Measurements from ENCODE around the gene CDRT4. TPM values are rescaled to one million over a fixed set of nuclear protein-coding genes. Genes with fewer than 3 reads are reported as not detected.
"Not testable (repeated sequence)": the region's sequence is repeated elsewhere in the genome, so short reads cannot be mapped to it uniquely, and the experiment has no call there.

The CDRT4 gene
- total and polyA plus RNA-seq, 5 experiments from 2014 or later, result 0.84 to 10.6 (median 1.8) TPM

DNA sequence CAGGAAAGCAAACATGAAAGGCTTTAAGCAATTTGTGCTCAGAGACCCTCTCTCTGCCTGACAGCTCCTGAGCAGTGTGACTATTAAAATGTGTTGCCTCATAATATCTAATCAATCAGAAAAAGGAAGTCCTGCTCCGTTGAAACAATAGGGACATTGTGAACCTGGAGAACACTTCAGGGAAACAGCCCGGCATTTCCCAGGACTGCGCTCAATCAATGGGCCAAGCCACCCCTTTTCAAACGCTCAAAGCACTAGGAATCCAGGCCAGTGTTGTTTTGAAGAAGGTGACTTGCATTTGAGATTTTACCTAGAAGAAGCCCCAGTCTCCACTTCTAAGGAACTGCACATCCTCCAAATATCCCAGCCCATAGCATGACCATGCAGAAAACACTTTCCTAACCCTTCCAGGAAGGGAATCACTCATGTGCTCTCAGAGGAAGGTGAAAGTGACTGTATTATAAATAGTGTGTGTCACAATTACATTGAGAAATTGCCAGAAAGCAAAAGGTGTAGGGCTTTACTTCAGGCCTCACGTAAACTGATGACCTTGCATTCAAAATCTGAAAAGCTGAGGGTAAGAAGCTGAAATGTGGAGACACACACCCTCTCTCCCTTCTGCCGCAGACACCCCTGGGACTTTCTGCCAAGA lies 19.4 kb downstream of the CDRT4 start:
- no peak overlapping the region for H3K27ac Mint-ChIP-seq
- H3K36me3 Mint-ChIP-seq, result peaks cover 0 to 5% (median 0%) of the 10 kb centered on the region in 3 donors
- no peaks in the 10 kb centered on the region for H3K27me3 Mint-ChIP-seq
- POLR2A ChIA-PET, result no interaction called here
- H3K9me3 Mint-ChIP-seq, result no peaks in the 10 kb centered on the region
- no peak for DNase-seq
- ATAC-seq, result no peak
- H3K4me1 Mint-ChIP-seq, result peaks cover 8 to 25% (median 14%) of the 10 kb centered on the region in 4 donors
- H3K4me3 Mint-ChIP-seq, result no peak overlapping the region

DNA sequence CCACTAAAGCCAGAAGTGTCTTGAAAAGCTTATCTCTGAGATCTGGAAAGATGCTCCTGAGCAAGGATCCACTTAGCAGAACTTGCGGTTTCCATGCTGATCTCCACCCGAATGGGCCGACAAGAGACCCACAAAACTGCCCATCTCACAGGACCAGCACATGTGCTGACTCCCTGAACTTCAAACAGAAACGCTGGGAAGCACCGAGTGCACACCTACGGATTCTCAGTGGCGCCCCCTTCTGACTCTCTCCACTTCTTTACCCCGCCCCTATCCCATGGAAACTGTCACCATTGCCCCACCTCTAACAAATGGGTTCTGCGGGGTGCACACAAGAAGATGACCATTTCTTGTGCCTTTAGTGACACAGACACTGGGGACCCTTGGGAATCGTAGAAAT lies 21.4 kb downstream of the CDRT4 start:
- POLR2A ChIA-PET, result no interaction called here
- H3K27me3 Mint-ChIP-seq, result no peaks in the 10 kb centered on the region
- no peak for DNase-seq

DNA sequence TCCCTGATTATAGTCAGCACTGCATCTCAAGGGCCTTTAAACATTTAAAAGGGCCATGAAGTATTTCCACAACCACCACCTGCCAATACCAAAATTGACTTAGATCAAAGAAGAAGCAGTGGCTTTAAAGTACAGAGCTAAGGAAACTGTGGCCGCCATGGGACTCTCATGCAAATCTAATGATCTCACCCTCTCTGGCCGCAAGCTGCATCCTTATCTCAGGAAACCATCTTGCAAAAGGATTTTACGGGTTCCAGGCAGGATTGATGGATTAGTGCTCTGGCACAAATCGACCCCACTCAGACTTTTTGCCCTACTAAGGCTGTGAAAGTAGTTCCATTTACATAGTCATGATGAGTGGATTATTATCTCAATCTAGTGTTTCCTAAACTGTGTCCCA lies 22.6 kb downstream of the CDRT4 start:
- Mint-ChIP-seq H3K9me3 (peaks cover 0 to 4% (median 0%) of the 10 kb centered on the region in 9 donors), H3K36me3 (peaks cover 10 to 26% (median 12%) of the 10 kb centered on the region in 3 donors), H3K4me1 (peaks cover 8 to 25% (median 15%) of the 10 kb centered on the region in 4 donors), H3K27me3 (no peaks in the 10 kb centered on the region), H3K27ac (no peak overlapping the region), H3K4me3 (no peak overlapping the region)
- POLR2A ChIA-PET, result no interaction called here
- DNase-seq (peak in 3 of 10 donors; percentile 2 to 21 (median 17)), ATAC-seq (peak in 1 of 2 donors; percentile 47)

More for the DNA sequence above, 21.4 kb downstream of the CDRT4 start:
- Mint-ChIP-seq H3K4me1 (peaks cover 8 to 25% (median 15%) of the 10 kb centered on the region in 4 donors), H3K36me3 (peaks cover 3 to 17% (median 4%) of the 10 kb centered on the region in 3 donors), H3K4me3 (no peak overlapping the region), H3K27ac (peak overlapping the region in 2 of 10 donors; percentile 25 to 65), H3K9me3 (no peaks in the 10 kb centered on the region)
- no peak for ATAC-seq

- peaks cover 0 to 8% (median under 1%) of the 10 kb centered on the region in 9 donors for H3K9me3 Mint-ChIP-seq
- DNase-seq (no peak), ATAC-seq (no peak)
- peaks cover 21 to 40% (median 23%) of the 10 kb centered on the region in 3 donors for H3K36me3 Mint-ChIP-seq
- POLR2A ChIA-PET, result no interaction called here
- peaks cover 8 to 25% (median 16%) of the 10 kb centered on the region in 4 donors for H3K4me1 Mint-ChIP-seq
- no peak overlapping the region for H3K4me3 Mint-ChIP-seq
- H3K27me3 Mint-ChIP-seq, result no peaks in the 10 kb centered on the region
- H3K27ac Mint-ChIP-seq, result no peak overlapping the region
Measured at GRCh38 chr17:15442311-15443180, 24.9 kb downstream of the CDRT4 start.

DNA sequence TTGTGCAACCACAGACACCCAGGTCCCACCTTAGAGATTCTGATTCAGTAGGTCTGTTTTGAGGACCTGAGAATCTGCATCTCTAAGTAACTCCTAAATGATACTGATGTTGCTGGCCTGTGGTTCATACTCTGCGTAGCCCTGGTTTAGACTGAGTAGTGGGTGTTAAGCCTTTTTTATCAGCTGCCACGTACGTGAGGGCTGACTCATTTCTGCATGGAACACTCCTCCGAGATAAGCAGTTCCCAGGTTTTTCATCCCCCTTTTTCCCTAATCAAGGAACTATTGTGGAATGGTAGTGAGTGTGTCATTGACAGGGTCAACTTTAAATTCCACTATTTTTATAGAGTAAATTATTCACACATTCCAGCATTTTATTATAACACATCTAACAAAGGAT lies 26.1 kb downstream of the CDRT4 start:
- Mint-ChIP-seq H3K27ac (no peak overlapping the region), H3K27me3 (no peaks in the 10 kb centered on the region), H3K36me3 (peaks cover 21 to 53% (median 23%) of the 10 kb centered on the region in 3 donors), H3K9me3 (peaks cover 0 to 18% (median 8%) of the 10 kb centered on the region in 9 donors), H3K4me3 (no peak overlapping the region), H3K4me1 (peaks cover 10 to 33% (median 27%) of the 10 kb centered on the region in 4 donors)
- DNase-seq, result no peak
- ATAC-seq, result no peak
- POLR2A ChIA-PET, result no interaction called here

DNA sequence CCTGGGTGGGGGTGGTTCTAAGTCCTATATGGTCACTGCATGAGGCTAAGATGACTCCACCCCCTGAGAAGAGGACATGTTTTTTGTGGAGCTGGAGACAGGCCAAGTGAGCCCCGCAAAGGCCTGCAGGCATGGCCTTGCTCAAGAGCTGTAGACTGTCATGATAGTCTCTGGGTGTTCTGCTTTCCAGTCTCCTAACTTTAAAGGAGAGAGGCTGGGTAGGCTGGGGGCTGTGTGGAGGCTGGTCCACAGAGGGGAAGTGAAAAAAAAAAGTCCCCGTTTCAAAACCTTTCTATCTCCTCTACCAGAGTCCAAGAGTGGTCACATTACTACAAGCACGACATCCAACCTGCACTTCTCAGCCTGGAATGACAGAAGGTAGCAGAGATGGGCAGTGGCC lies 27.1 kb downstream of the CDRT4 start:
- POLR2A ChIA-PET, result no interaction called here
- Mint-ChIP-seq H3K4me1 (peaks cover 9 to 27% (median 25%) of the 10 kb centered on the region in 4 donors), H3K27ac (no peak overlapping the region), H3K4me3 (no peak overlapping the region), H3K36me3 (peaks cover 25 to 59% (median 26%) of the 10 kb centered on the region in 3 donors), H3K27me3 (no peaks in the 10 kb centered on the region), H3K9me3 (peaks cover 0 to 18% (median 8%) of the 10 kb centered on the region in 9 donors)
- DNase-seq (no peak), ATAC-seq (no peak)

DNA sequence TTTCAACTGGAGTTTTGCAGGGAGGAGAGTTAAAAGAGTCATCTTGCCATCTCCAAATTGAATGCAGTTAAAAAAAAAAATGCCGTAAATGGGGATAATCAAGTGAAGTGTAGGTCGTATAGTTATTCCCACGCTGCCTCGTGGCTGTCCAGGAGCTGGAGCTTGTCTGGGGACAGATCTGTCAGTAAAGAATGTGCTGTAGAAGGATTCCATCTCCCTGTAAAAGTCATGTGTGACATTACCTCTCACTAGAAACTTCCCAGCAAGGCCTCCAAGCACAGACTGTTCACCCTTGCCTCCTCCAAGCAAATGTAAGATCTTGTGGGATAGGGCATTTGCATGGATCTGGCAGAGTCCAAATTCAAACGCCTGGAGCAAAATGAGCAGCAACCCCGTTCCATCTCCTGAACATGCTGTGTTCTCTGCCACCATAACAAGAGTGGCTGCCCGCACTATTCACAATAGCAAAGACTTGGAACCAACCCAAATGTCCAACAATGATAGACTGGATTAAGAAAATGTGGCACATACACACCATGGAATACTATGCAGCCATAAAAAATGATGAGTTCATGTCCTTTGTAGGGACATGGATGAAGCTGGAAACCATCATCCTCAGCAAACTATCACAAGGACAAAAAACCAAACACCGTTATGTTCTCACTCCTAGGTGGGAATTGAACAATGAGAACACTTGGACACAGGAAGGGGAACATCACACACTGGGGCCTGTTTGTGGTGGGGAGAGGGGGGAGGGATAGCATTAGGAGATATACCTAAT lies 28.0 kb downstream of the CDRT4 start:
- peak overlapping the region in 2 of 10 donors; percentile 46 to 68 for H3K27ac Mint-ChIP-seq
- H3K27me3 Mint-ChIP-seq, DNase-seq, ATAC-seq, POLR2A ChIA-PET: not testable (repeated sequence)
- H3K36me3 Mint-ChIP-seq, result peaks cover 25 to 67% (median 26%) of the 10 kb centered on the region in 3 donors
- peaks cover 0 to 18% (median 8%) of the 10 kb centered on the region in 9 donors for H3K9me3 Mint-ChIP-seq
- H3K4me3 Mint-ChIP-seq, result peak overlapping the region in 1 of 10 donors; percentile 34
- peaks cover 7 to 18% (median 15%) of the 10 kb centered on the region in 4 donors for H3K4me1 Mint-ChIP-seq

- ATAC-seq (no peak), DNase-seq (no peak)
- POLR2A ChIA-PET, result no interaction called here
- H3K9me3 Mint-ChIP-seq, result peaks cover 0 to 18% (median 8%) of the 10 kb centered on the region in 9 donors
- no peak overlapping the region for H3K4me3 Mint-ChIP-seq
- peaks cover 6 to 18% (median 13%) of the 10 kb centered on the region in 4 donors for H3K4me1 Mint-ChIP-seq
- H3K27ac Mint-ChIP-seq, result peak overlapping the region in 2 of 10 donors; percentile 22 to 46
- H3K27me3 Mint-ChIP-seq, result no peaks in the 10 kb centered on the region
- H3K36me3 Mint-ChIP-seq, result peaks cover 25 to 72% (median 27%) of the 10 kb centered on the region in 3 donors
Measured at GRCh38 chr17:15438491-15439105, 28.8 kb downstream of the CDRT4 start.

GRCh38 chr17:15437303-15437635 lies 30.2 kb downstream of the CDRT4 start:
- no peak for ATAC-seq
- H3K4me3 Mint-ChIP-seq, result peak overlapping the region in 7 of 10 donors; percentile 35 to 66 (median 50)
- peaks cover 6 to 16% (median 13%) of the 10 kb centered on the region in 4 donors for H3K4me1 Mint-ChIP-seq
- H3K9me3 Mint-ChIP-seq, result peaks cover 0 to 18% (median 8%) of the 10 kb centered on the region in 9 donors
- no peaks in the 10 kb centered on the region for H3K27me3 Mint-ChIP-seq
- no peak for DNase-seq
- POLR2A ChIA-PET, result no interaction called here
- H3K27ac Mint-ChIP-seq, result peak overlapping the region in 9 of 10 donors; percentile 36 to 88 (median 72)
- H3K36me3 Mint-ChIP-seq, result peaks cover 25 to 68% (median 25%) of the 10 kb centered on the region in 3 donors

GRCh38 chr17:15436473-15437302 lies 30.7 kb downstream of the CDRT4 start:
- H3K27me3 Mint-ChIP-seq, result no peaks in the 10 kb centered on the region
- H3K4me3 Mint-ChIP-seq, result peak overlapping the region in 8 of 10 donors; percentile 35 to 66 (median 44)
- DNase-seq, result peak in 5 of 10 donors; percentile 7 to 48 (median 9)
- H3K27ac Mint-ChIP-seq, result peak overlapping the region in 9 of 10 donors; percentile 36 to 88 (median 72)
- peaks cover 0 to 18% (median 8%) of the 10 kb centered on the region in 9 donors for H3K9me3 Mint-ChIP-seq
- peak in 1 of 2 donors; percentile 45 for ATAC-seq
- H3K4me1 Mint-ChIP-seq, result peaks cover 6 to 16% (median 13%) of the 10 kb centered on the region in 4 donors
- POLR2A ChIA-PET, result no interaction called here
- H3K36me3 Mint-ChIP-seq, result peaks cover 25 to 63% (median 25%) of the 10 kb centered on the region in 3 donors

DNA sequence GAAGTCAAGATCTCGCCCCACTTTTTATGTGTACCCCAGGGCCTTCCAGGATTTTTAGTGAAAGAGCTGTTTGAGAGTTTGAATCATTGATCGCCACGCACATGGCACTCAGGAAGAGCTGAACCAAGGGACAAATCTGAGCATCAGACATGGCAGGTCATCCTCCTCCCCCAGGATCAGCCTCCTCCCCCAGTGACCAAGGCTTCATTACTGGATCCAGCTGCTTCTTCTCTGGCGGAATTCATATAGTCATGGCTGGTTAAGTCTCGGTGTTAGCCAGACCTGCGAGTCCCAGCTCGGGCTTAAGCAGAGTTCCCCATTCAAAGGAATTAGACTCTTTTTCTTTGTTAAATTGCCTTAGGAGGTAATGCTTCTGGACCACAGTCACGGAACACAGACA lies 32.5 kb downstream of the CDRT4 start:
- no peak for ATAC-seq
- H3K27me3 Mint-ChIP-seq, result peaks cover 0 to 3% (median 0%) of the 10 kb centered on the region in 5 donors
- peaks cover 8 to 16% (median 13%) of the 10 kb centered on the region in 4 donors for H3K4me1 Mint-ChIP-seq
- DNase-seq, result no peak
- POLR2A ChIA-PET, result no interaction called here
- H3K4me3 Mint-ChIP-seq, result no peak overlapping the region
- H3K27ac Mint-ChIP-seq, result no peak overlapping the region
- H3K9me3 Mint-ChIP-seq, result peaks cover 0 to 18% (median 8%) of the 10 kb centered on the region in 9 donors
- H3K36me3 Mint-ChIP-seq, result peaks cover 15 to 52% (median 18%) of the 10 kb centered on the region in 3 donors
